Panc1 (cell line): ENCODE results near the gene KPNB1. TPM values are rescaled to one million over a fixed set of nuclear protein-coding genes. Genes with fewer than 3 reads are reported as not detected.
A peak's percentile ranks its signal among the peaks of the same experiment; 100 is the strongest.

Source experiments
- ATAC-seq: fragments of 200-7000 bp; cut with Tn5 transposase; 2 replicates; pipeline ENCODE4 v1.9.1; 2020; ENCODE audit warnings: mild to moderate bottlenecking, moderate library complexity
- BruUV-seq: library from RNA; stranded (reverse); fragments of 400-500 nt; replicated peaks from 2 replicates; lab custom pipeline; 2021; lab: Mats Ljungman, UMichigan
- CTCF ChIA-PET: fragments of 300-600 bp; sonication (Branson Sonifier 250); formaldehyde crosslinking; loops from one replicate; lab custom pipeline; 2022; ENCODE audit warnings: antibody characterized with exemption; lab: Charles Lee
- POLR2A ChIA-PET: fragments of 300-600 bp; sonication (Branson Sonifier 250); formaldehyde crosslinking; loops from one replicate; lab custom pipeline; 2022; ENCODE audit warnings: antibody characterized with exemption; lab: Charles Lee
- DNase-seq: peaks from one replicate; pipeline ENCODE4 v3.0.0-alpha.2; 2010; ENCODE audit warnings: low read depth, low spot score
- H3K27ac ChIP-seq: 2 replicates; pipeline ENCODE4 v1.5.1; 2011; ENCODE audit warnings: mild to moderate bottlenecking, low read length, inconsistent platforms
- H3K27me3 ChIP-seq: fragments of 200-500 bp; sonication (Bioruptor generic); 2 replicates; pipeline ENCODE4 v1.6.0; 2014; ENCODE audit warnings: low read length, inconsistent platforms; ENCODE audit not compliant: control insufficient read depth, insufficient read depth
- H3K36me3 ChIP-seq: fragments of 200-500 bp; sonication (Bioruptor generic); 2 replicates; pipeline ENCODE4 v1.5.1; 2014; ENCODE audit warnings: inconsistent platforms, mild to moderate bottlenecking, low read length, moderate library complexity; ENCODE audit not compliant: control insufficient read depth, insufficient read depth
- H3K4me1 ChIP-seq: 2 replicates; pipeline ENCODE4 v1.5.1; 2011; ENCODE audit warnings: inconsistent platforms, mild to moderate bottlenecking, low read length, moderate library complexity; ENCODE audit not compliant: control insufficient read depth, insufficient read depth
- H3K4me3 ChIP-seq, 2 experiments: 2 replicates each; pipeline ENCODE4 v1.5.1; 2011 to 2012; ENCODE audit warnings: low read depth in 2 of 2, low read length in 2 of 2, mild to moderate bottlenecking in 2 of 2, inconsistent platforms in 1 of 2, moderate library complexity in 1 of 2
- H3K9me3 ChIP-seq: fragments of 200-500 bp; sonication (Bioruptor generic); 2 replicates; pipeline ENCODE4 v1.5.1; 2014; ENCODE audit warnings: low read depth, mild to moderate bottlenecking, inconsistent platforms, low read length, moderate library complexity; ENCODE audit not compliant: control insufficient read depth, insufficient read depth
- CTCF ChIP-seq: fragments of 450-650 bp; IDR thresholded peaks from 2 replicates; pipeline ENCODE4 v1.5.1; 2017; ENCODE audit warnings: mild to moderate bottlenecking
- POLR2AphosphoS5 ChIP-seq: IDR thresholded peaks from 2 replicates; pipeline ENCODE4 v1.6.1; 2012; ENCODE audit warnings: mild to moderate bottlenecking, low read depth, low read length, moderate library complexity
- SIN3A ChIP-seq: IDR thresholded peaks from 2 replicates; pipeline ENCODE4 v1.6.1; 2012; ENCODE audit warnings: low read depth, mild to moderate bottlenecking, low read length, moderate library complexity, borderline replicate concordance; ENCODE audit not compliant: insufficient read depth
- TCF7L2 ChIP-seq: IDR thresholded peaks from 2 replicates; pipeline ENCODE4 v1.6.1; 2011; ENCODE audit warnings: mild to moderate bottlenecking, low read depth, low read length, inconsistent platforms
- in situ Hi-C: cut with HindIII; loops from 2 replicates; pipeline ENCODE4 v1.10.0; 2016; ENCODE audit warnings: low sequenced_read_pairs, low pct_unique_long_range_greater_than_20kb
- intact Hi-C: fragments of 100-400 bp; cut with micrococcal nuclease; formaldehyde crosslinking; loops from one replicate; pipeline ENCODE4 v1.10.0; 2022; ENCODE audit not compliant: unreplicated experiment
- total RNA-seq: library from RNA; stranded (reverse); gene quantifications from one replicate; pipeline ENCODE4 v1.2.1, GENCODE V29; 2021; ENCODE audit not compliant: unreplicated experiment
- TF ChIP-seq, protein P1 (sequence below), 2 experiments: IDR thresholded peaks; 2 replicates each; pipeline ENCODE4 v1.6.1; 2011 to 2012; ENCODE audit warnings: low read depth in 2 of 2, control low read depth in 1 of 2, low read length in 1 of 2, mild to moderate bottlenecking in 1 of 2, moderate library complexity in 1 of 2; ENCODE audit not compliant: insufficient read depth in 1 of 2

The KPNB1 gene
- total RNA-seq, 1 experiment from 2014 or later, result 666 TPM

DNA sequence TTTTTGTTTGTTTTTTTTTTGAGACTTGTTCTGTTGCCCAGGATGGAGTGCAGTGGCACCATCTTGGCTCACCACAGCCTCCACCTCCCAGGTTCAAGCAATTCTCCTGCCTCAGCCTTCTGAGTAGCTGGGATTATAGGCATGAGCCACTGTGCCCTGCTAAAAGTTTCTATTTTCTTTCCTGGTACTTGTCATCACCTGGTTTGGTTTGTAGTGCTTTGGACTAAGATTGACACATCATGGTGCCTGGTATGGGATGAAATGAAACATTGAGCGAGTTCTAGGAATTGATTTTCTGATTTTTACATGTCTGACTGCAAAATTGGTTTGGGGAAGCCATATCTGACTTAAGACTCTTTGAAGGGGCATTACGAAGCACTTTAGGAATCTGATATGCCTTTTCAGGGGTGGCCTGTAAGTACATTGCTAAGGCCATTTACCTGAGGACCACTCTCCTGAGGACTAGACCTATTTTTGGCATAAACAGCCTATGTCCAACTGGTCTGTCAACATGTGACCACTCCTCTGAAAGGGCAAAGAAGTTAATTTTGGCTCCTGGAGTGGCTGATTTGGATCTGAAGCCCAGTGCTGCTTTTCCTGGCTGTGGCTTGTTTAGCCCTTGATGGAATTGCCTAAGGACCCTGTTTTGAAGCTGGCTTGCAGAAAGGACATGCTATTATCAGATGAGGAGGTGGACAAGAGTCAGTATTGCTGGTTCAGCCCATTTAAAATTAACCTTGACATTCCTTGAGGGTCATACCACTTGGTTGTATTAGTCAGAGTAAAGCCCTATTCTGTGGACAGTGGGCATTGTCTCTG, 25.9 kb downstream of the KPNB1 start:
- TSS peak; percentile 27 for BruUV-seq
- H3K36me3 ChIP-seq, result peaks cover 75% of the 10 kb centered on the region

DNA sequence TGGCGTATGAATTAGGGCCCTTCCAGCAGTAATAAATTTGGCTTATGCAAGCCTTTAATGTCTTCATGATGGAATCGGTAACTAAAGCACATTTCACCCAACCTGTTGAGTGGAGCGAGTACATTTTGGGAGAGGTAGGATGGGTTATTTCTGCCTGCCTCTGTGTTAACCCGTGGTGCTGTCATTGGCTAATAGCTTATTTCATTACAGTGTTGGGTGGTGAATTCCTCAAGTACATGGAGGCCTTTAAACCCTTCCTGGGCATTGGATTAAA, 26.4 kb downstream of the KPNB1 start:
- ChIA-PET CTCF (no interaction called here), POLR2A (no interaction called here)
- no peaks in the 10 kb centered on the region for H3K27me3 ChIP-seq
- H3K27ac ChIP-seq, result no peak overlapping the region
- BruUV-seq, result no TSS peak
- DNase-seq, result no peak
- peaks cover 72% of the 10 kb centered on the region for H3K36me3 ChIP-seq
- in situ Hi-C loops, result no loop called here
- no peak overlapping the region for H3K4me3 ChIP-seq
- no peak for ATAC-seq
- TF ChIP-seq POLR2AphosphoS5 (no peak), CTCF (no peak), SIN3A (no peak), TCF7L2 (no peak)
- TF ChIP-seq, protein P1, sequence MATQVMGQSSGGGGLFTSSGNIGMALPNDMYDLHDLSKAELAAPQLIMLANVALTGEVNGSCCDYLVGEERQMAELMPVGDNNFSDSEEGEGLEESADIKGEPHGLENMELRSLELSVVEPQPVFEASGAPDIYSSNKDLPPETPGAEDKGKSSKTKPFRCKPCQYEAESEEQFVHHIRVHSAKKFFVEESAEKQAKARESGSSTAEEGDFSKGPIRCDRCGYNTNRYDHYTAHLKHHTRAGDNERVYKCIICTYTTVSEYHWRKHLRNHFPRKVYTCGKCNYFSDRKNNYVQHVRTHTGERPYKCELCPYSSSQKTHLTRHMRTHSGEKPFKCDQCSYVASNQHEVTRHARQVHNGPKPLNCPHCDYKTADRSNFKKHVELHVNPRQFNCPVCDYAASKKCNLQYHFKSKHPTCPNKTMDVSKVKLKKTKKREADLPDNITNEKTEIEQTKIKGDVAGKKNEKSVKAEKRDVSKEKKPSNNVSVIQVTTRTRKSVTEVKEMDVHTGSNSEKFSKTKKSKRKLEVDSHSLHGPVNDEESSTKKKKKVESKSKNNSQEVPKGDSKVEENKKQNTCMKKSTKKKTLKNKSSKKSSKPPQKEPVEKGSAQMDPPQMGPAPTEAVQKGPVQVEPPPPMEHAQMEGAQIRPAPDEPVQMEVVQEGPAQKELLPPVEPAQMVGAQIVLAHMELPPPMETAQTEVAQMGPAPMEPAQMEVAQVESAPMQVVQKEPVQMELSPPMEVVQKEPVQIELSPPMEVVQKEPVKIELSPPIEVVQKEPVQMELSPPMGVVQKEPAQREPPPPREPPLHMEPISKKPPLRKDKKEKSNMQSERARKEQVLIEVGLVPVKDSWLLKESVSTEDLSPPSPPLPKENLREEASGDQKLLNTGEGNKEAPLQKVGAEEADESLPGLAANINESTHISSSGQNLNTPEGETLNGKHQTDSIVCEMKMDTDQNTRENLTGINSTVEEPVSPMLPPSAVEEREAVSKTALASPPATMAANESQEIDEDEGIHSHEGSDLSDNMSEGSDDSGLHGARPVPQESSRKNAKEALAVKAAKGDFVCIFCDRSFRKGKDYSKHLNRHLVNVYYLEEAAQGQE (IDR thresholded peaks at IDR 0.05; ENCODE audit: insufficient read depth in 1 of 2, low read depth in 2 of 2, low read length in 1 of 2), result no peak
- intact Hi-C loops, result no loop called here
- H3K9me3 ChIP-seq, result no peaks in the 10 kb centered on the region
- no peaks in the 10 kb centered on the region for H3K4me1 ChIP-seq

More for the DNA sequence above, 25.9 kb downstream of the KPNB1 start:
- Histone ChIP-seq H3K9me3 (no peaks in the 10 kb centered on the region), H3K27ac (no peak overlapping the region), H3K4me3 (no peak overlapping the region), H3K27me3 (no peaks in the 10 kb centered on the region), H3K4me1 (no peaks in the 10 kb centered on the region)
- DNase-seq (no peak), ATAC-seq (no peak)
- POLR2A ChIA-PET, result no interaction called here
- intact Hi-C loops, result no loop called here
- CTCF ChIA-PET, result no interaction called here
- in situ Hi-C loops, result no loop called here
- TF ChIP-seq SIN3A (no peak), TCF7L2 (no peak), CTCF (no peak), POLR2AphosphoS5 (no peak)
- TF ChIP-seq, protein P1 (IDR thresholded peaks at IDR 0.05; ENCODE audit: insufficient read depth in 1 of 2, low read depth in 2 of 2, low read length in 1 of 2), result no peak
